ENCODE measurements around the gene MECP2.

GRCh38 chrX:154018518-154019060 is 78.9 kb downstream of the MECP2 start:
- TF ChIP-seq, protein P1, sequence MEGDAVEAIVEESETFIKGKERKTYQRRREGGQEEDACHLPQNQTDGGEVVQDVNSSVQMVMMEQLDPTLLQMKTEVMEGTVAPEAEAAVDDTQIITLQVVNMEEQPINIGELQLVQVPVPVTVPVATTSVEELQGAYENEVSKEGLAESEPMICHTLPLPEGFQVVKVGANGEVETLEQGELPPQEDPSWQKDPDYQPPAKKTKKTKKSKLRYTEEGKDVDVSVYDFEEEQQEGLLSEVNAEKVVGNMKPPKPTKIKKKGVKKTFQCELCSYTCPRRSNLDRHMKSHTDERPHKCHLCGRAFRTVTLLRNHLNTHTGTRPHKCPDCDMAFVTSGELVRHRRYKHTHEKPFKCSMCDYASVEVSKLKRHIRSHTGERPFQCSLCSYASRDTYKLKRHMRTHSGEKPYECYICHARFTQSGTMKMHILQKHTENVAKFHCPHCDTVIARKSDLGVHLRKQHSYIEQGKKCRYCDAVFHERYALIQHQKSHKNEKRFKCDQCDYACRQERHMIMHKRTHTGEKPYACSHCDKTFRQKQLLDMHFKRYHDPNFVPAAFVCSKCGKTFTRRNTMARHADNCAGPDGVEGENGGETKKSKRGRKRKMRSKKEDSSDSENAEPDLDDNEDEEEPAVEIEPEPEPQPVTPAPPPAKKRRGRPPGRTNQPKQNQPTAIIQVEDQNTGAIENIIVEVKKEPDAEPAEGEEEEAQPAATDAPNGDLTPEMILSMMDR (IDR thresholded peaks at IDR 0.05; ENCODE audit: insufficient read depth, low read length, poor library complexity, severe bottlenecking): no peak
- TF ChIP-seq EZH2phosphoT487 (conservative IDR thresholded peaks at IDR 0.05; ENCODE audit: low read length): no peak
